Endothelial cell of umbilical vein (primary cell): ENCODE data around the gene ATP8A2.

Experiments
- CTCF ChIP-seq, 2 donors: IDR thresholded peaks; 1 replicate in 1 of 2; 2 replicates in 1 of 2; pipeline ENCODE4 v1.5.1; 2011; ENCODE audit warnings: low read length in 2 of 2, mild to moderate bottlenecking in 2 of 2, moderate library complexity in 2 of 2, control low read depth in 1 of 2, inconsistent platforms in 1 of 2, low read depth in 1 of 2; ENCODE audit not compliant: insufficient read depth in 1 of 2; ENCODE audit errors: extremely low read depth in 1 of 2
- EZH2 ChIP-seq: IDR thresholded peaks from 2 replicates; pipeline ENCODE4 v1.6.1; 2012; ENCODE audit warnings: borderline replicate concordance, low read depth, mild to moderate bottlenecking, moderate library complexity, low read length, inconsistent platforms; ENCODE audit not compliant: severe bottlenecking
- GATA2 ChIP-seq: IDR thresholded peaks from 2 replicates; pipeline ENCODE4 v1.7.0; 2011; ENCODE audit warnings: low read depth, mild to moderate bottlenecking, moderate library complexity, mixed read lengths, low read length; ENCODE audit not compliant: insufficient read length, insufficient read depth
- JUN ChIP-seq: IDR thresholded peaks from 2 replicates; pipeline ENCODE4 v1.6.1; 2011; ENCODE audit warnings: borderline replicate concordance, low read depth; ENCODE audit not compliant: insufficient read length, insufficient read depth
- MYC ChIP-seq: IDR thresholded peaks from one replicate; pipeline ENCODE4 v1.6.1; 2011; ENCODE audit warnings: mild to moderate bottlenecking, low read depth, low read length
- POLR2A ChIP-seq: IDR thresholded peaks from 2 replicates; pipeline ENCODE4 v1.6.1; 2012; ENCODE audit warnings: low read depth, mild to moderate bottlenecking, control low read depth, low read length
- POLR2AphosphoS5 ChIP-seq: IDR thresholded peaks from 2 replicates; pipeline ENCODE4 v1.6.1; 2012; ENCODE audit warnings: low read depth, mild to moderate bottlenecking, control low read depth, low read length, moderate library complexity; ENCODE audit not compliant: insufficient read depth
- TF ChIP-seq, protein P1 (sequence below): IDR thresholded peaks from 2 replicates; pipeline ENCODE4 v1.6.1; 2011; ENCODE audit not compliant: insufficient read depth, insufficient read length

DNA sequence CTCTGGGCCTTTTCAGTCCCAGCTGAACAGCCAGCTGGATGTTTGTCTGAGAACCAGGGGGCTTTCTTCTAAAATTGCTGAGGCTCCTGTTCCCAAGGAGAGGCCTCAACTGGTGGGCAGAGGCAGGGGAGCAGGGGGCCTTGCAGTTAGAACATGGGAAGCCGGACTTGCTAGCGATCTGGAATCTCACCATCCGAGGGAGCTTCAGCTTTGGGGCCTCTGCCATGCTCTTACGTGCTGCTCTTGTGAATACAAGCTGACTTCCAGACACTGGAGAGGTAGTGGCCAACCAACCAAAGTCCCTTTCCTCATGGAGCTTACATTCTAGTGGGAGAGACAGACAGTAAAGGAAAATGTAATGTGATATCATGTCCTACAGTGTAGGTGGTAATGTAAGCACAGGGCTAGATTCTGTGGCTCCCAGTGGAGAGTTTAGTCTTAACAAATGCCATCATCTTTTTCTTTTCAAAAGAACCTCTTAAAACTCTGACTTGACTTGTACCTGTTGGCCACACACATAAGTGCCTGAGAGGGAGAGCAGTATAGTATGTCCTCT, 657.9 kb downstream of the ATP8A2 start:
- TF ChIP-seq CTCF (IDR thresholded peaks at IDR 0.05; ENCODE audit: extremely low read depth in 1 of 2, insufficient read depth in 1 of 2, low read depth in 1 of 2, low read length in 2 of 2) (no peak), JUN (no peak), POLR2A (no peak), POLR2AphosphoS5 (no peak), GATA2 (no peak), MYC (no peak), EZH2 (no peak)
- TF ChIP-seq, protein P1, sequence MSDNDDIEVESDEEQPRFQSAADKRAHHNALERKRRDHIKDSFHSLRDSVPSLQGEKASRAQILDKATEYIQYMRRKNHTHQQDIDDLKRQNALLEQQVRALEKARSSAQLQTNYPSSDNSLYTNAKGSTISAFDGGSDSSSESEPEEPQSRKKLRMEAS, result no peak
